Measurements from ENCODE around the gene PON1.

PON1 gene

GRCh38 chr7:95324431-95324830 is at the start of gene PON1:
Gene PON1 (minus strand): TSS chr7:95324532. CDS start chr7:95324475, 57 bp downstream.
- no peaks in the 10 kb centered on the region for H3K36me3 ChIP-seq (ENCODE audit: insufficient read depth, low read length)
- no peaks in the 10 kb centered on the region for H3K9me3 ChIP-seq (ENCODE audit: low read depth, low read length)
- no peak within 1 kb of the TSS for H3K9ac ChIP-seq (ENCODE audit: insufficient read length)
- TF ChIP-seq EZH2 (IDR thresholded peaks at IDR 0.05) = no peak
- no peak for TF ChIP-seq FOXP2 (optimal IDR thresholded peaks at IDR 0.05; ENCODE audit: control extremely low read depth, extremely low read length, insufficient read depth)
- no peak for TF ChIP-seq POLR2AphosphoS5 (IDR thresholded peaks at IDR 0.05; ENCODE audit: borderline replicate concordance, low read depth, low read length)
- no peak within 1 kb of the TSS for H3K27ac ChIP-seq
- no peak for DNase-seq (ENCODE audit: low read depth, low spot score)
- no peak within 1 kb of the TSS for H3K4me3 ChIP-seq

GRCh38 chr7:95373323-95373722 is 49.0 kb upstream of the PON1 start:
- TF ChIP-seq POLR2AphosphoS5 (IDR thresholded peaks at IDR 0.05; ENCODE audit: borderline replicate concordance, low read depth, low read length) (no peak), FOXP2 (optimal IDR thresholded peaks at IDR 0.05; ENCODE audit: control extremely low read depth, extremely low read length, insufficient read depth) (no peak), EZH2 (IDR thresholded peaks at IDR 0.05) (no peak)
- DNase-seq (ENCODE audit: low read depth, low spot score) = no peak
- Histone ChIP-seq H3K9ac (ENCODE audit: insufficient read length) (no peak overlapping the region), H3K27ac (no peak overlapping the region), H3K4me3 (no peak overlapping the region), H3K36me3 (ENCODE audit: insufficient read depth, low read length) (no peaks in the 10 kb centered on the region), H3K9me3 (ENCODE audit: low read depth, low read length) (no peaks in the 10 kb centered on the region)

- TF ChIP-seq EZH2 (IDR thresholded peaks at IDR 0.05) (no peak), POLR2AphosphoS5 (IDR thresholded peaks at IDR 0.05; ENCODE audit: borderline replicate concordance, low read depth, low read length) (no peak), FOXP2 (optimal IDR thresholded peaks at IDR 0.05; ENCODE audit: control extremely low read depth, extremely low read length, insufficient read depth) (no peak)
Measured at GRCh38 chr7:95368235-95368634, 43.9 kb upstream of the PON1 start.

GRCh38 chr7:95367606-95368005 is 43.3 kb upstream of the PON1 start:
- Histone ChIP-seq H3K9ac (ENCODE audit: insufficient read length) (no peak overlapping the region), H3K36me3 (ENCODE audit: insufficient read depth, low read length) (no peaks in the 10 kb centered on the region), H3K9me3 (ENCODE audit: low read depth, low read length) (no peaks in the 10 kb centered on the region), H3K4me3 (no peak overlapping the region), H3K27ac (no peak overlapping the region)
- DNase-seq (ENCODE audit: low read depth, low spot score) = no peak
- TF ChIP-seq FOXP2 (optimal IDR thresholded peaks at IDR 0.05; ENCODE audit: control extremely low read depth, extremely low read length, insufficient read depth) = no peak
- no peak for TF ChIP-seq POLR2AphosphoS5 (IDR thresholded peaks at IDR 0.05; ENCODE audit: borderline replicate concordance, low read depth, low read length)
- TF ChIP-seq EZH2 (IDR thresholded peaks at IDR 0.05) = no peak

More at GRCh38 chr7:95368235-95368634, 43.9 kb upstream of the PON1 start:
- Histone ChIP-seq H3K9ac (ENCODE audit: insufficient read length) (no peak overlapping the region), H3K36me3 (ENCODE audit: insufficient read depth, low read length) (no peaks in the 10 kb centered on the region), H3K4me3 (no peak overlapping the region), H3K9me3 (ENCODE audit: low read depth, low read length) (no peaks in the 10 kb centered on the region), H3K27ac (no peak overlapping the region)
- DNase-seq (ENCODE audit: low read depth, low spot score) = no peak

- Histone ChIP-seq H3K27ac (no peak overlapping the region), H3K9me3 (ENCODE audit: low read depth, low read length) (no peaks in the 10 kb centered on the region), H3K9ac (ENCODE audit: insufficient read length) (no peak overlapping the region), H3K4me3 (no peak overlapping the region), H3K36me3 (ENCODE audit: insufficient read depth, low read length) (no peaks in the 10 kb centered on the region)
- TF ChIP-seq POLR2AphosphoS5 (IDR thresholded peaks at IDR 0.05; ENCODE audit: borderline replicate concordance, low read depth, low read length) = no peak
- TF ChIP-seq FOXP2 (optimal IDR thresholded peaks at IDR 0.05; ENCODE audit: control extremely low read depth, extremely low read length, insufficient read depth) = no peak
- TF ChIP-seq EZH2 (IDR thresholded peaks at IDR 0.05) = no peak
- no peak for DNase-seq (ENCODE audit: low read depth, low spot score)
Measured at GRCh38 chr7:95365151-95365550, 40.8 kb upstream of the PON1 start.

- DNase-seq (ENCODE audit: low read depth, low spot score) = no peak
- Histone ChIP-seq H3K9me3 (ENCODE audit: low read depth, low read length) (no peaks in the 10 kb centered on the region), H3K4me3 (no peak overlapping the region), H3K36me3 (ENCODE audit: insufficient read depth, low read length) (no peaks in the 10 kb centered on the region), H3K27ac (no peak overlapping the region), H3K9ac (ENCODE audit: insufficient read length) (no peak overlapping the region)
- TF ChIP-seq POLR2AphosphoS5 (IDR thresholded peaks at IDR 0.05; ENCODE audit: borderline replicate concordance, low read depth, low read length) (no peak), FOXP2 (optimal IDR thresholded peaks at IDR 0.05; ENCODE audit: control extremely low read depth, extremely low read length, insufficient read depth) (no peak), EZH2 (IDR thresholded peaks at IDR 0.05) (no peak)
Measured at GRCh38 chr7:95357623-95358022, 33.3 kb upstream of the PON1 start.

- no peak for DNase-seq (ENCODE audit: low read depth, low spot score)
- no peak overlapping the region for H3K9ac ChIP-seq (ENCODE audit: insufficient read length)
- H3K27ac ChIP-seq = no peak overlapping the region
- H3K9me3 ChIP-seq (ENCODE audit: low read depth, low read length) = no peaks in the 10 kb centered on the region
- TF ChIP-seq EZH2 (IDR thresholded peaks at IDR 0.05) (no peak), FOXP2 (optimal IDR thresholded peaks at IDR 0.05; ENCODE audit: control extremely low read depth, extremely low read length, insufficient read depth) (no peak), POLR2AphosphoS5 (IDR thresholded peaks at IDR 0.05; ENCODE audit: borderline replicate concordance, low read depth, low read length) (no peak)
- H3K36me3 ChIP-seq (ENCODE audit: insufficient read depth, low read length) = no peaks in the 10 kb centered on the region
- no peak overlapping the region for H3K4me3 ChIP-seq
Measured at GRCh38 chr7:95342642-95343307, 18.4 kb upstream of the PON1 start.

- no peak overlapping the region for H3K4me3 ChIP-seq
- H3K9me3 ChIP-seq (ENCODE audit: low read depth, low read length) = no peaks in the 10 kb centered on the region
- no peak overlapping the region for H3K27ac ChIP-seq
- DNase-seq (ENCODE audit: low read depth, low spot score) = no peak
- TF ChIP-seq POLR2AphosphoS5 (IDR thresholded peaks at IDR 0.05; ENCODE audit: borderline replicate concordance, low read depth, low read length) (no peak), EZH2 (IDR thresholded peaks at IDR 0.05) (no peak), FOXP2 (optimal IDR thresholded peaks at IDR 0.05; ENCODE audit: control extremely low read depth, extremely low read length, insufficient read depth) (no peak)
- no peaks in the 10 kb centered on the region for H3K36me3 ChIP-seq (ENCODE audit: insufficient read depth, low read length)
- H3K9ac ChIP-seq (ENCODE audit: insufficient read length) = no peak overlapping the region
Measured at GRCh38 chr7:95342029-95342428, 17.7 kb upstream of the PON1 start.

- Histone ChIP-seq H3K4me3 (no peak overlapping the region), H3K27ac (no peak overlapping the region), H3K9ac (ENCODE audit: insufficient read length) (no peak overlapping the region), H3K36me3 (ENCODE audit: insufficient read depth, low read length) (no peaks in the 10 kb centered on the region), H3K9me3 (ENCODE audit: low read depth, low read length) (no peaks in the 10 kb centered on the region)
- no peak for DNase-seq (ENCODE audit: low read depth, low spot score)
- no peak for TF ChIP-seq EZH2 (IDR thresholded peaks at IDR 0.05)
- no peak for TF ChIP-seq POLR2AphosphoS5 (IDR thresholded peaks at IDR 0.05; ENCODE audit: borderline replicate concordance, low read depth, low read length)
- no peak for TF ChIP-seq FOXP2 (optimal IDR thresholded peaks at IDR 0.05; ENCODE audit: control extremely low read depth, extremely low read length, insufficient read depth)
Measured at GRCh38 chr7:95340491-95340890, 16.2 kb upstream of the PON1 start.

Data from SK-N-MC (cell line).